Neuronal stem cell (in vitro differentiated cells): ENCODE results near the gene CTDSP2.
A peak's percentile ranks its signal among the peaks of the same experiment; 100 is the strongest.

Experiments used
- DNase-seq: peaks from one replicate; pipeline ENCODE4 v3.0.0-alpha.2; 2013; ENCODE audit warnings: low spot score
- H2AFZ ChIP-seq: one replicate; pipeline ENCODE4 v1.6.1; 2013; ENCODE audit warnings: mild to moderate bottlenecking, low read length, inconsistent platforms
- H2AK5ac ChIP-seq: 2 replicates; pipeline ENCODE4 v1.6.1; 2013; ENCODE audit warnings: low read depth, mild to moderate bottlenecking, inconsistent platforms, low read length, moderate library complexity, mixed read lengths
- H2BK120ac ChIP-seq: 2 replicates; pipeline ENCODE4 v1.6.1; 2013; ENCODE audit warnings: low read depth, mild to moderate bottlenecking, inconsistent platforms, low read length, moderate library complexity, mixed read lengths
- H2BK12ac ChIP-seq: one replicate; pipeline ENCODE4 v1.6.1; 2013; ENCODE audit warnings: low read length, inconsistent platforms
- H2BK15ac ChIP-seq: 2 replicates; pipeline ENCODE4 v1.6.1; 2013; ENCODE audit warnings: mild to moderate bottlenecking, low read length, inconsistent platforms, mixed read lengths
- H2BK5ac ChIP-seq: one replicate; pipeline ENCODE4 v1.6.1; 2013; ENCODE audit warnings: inconsistent platforms, mild to moderate bottlenecking, low read length, moderate library complexity
- H3K14ac ChIP-seq: one replicate; pipeline ENCODE4 v1.6.1; 2013; ENCODE audit warnings: low read length, inconsistent platforms
- H3K18ac ChIP-seq: 2 replicates; pipeline ENCODE4 v1.6.1; 2013; ENCODE audit warnings: low read length, inconsistent platforms
- H3K23ac ChIP-seq: 2 replicates; pipeline ENCODE4 v1.6.1; 2013; ENCODE audit warnings: low read depth, mild to moderate bottlenecking, mixed read lengths, low read length, inconsistent platforms; ENCODE audit not compliant: poor library complexity
- H3K27ac ChIP-seq: replicated peaks from 3 replicates; pipeline ENCODE4 v1.5.1; 2013; ENCODE audit warnings: low read length, inconsistent platforms
- H3K27me3 ChIP-seq, 3 experiments: 2 replicates each; pipeline ENCODE4 v1.6.1; 2013; ENCODE audit warnings: low read length in 3 of 3, mild to moderate bottlenecking in 2 of 3, inconsistent platforms in 1 of 3, low read depth in 1 of 3, mixed read lengths in 1 of 3, moderate library complexity in 1 of 3; ENCODE audit not compliant: control insufficient read depth in 3 of 3, insufficient read depth in 3 of 3
- H3K36me3 ChIP-seq, 2 donors: replicated peaks in 1 of 2; 2 replicates each; pipeline ENCODE4 v1.6.1; 2013; ENCODE audit warnings: low read length in 2 of 2; ENCODE audit not compliant: control insufficient read depth in 2 of 2, insufficient read depth in 2 of 2
- H3K4ac ChIP-seq: 2 replicates; pipeline ENCODE4 v1.6.1; 2013; ENCODE audit warnings: inconsistent platforms, mild to moderate bottlenecking, low read length, moderate library complexity
- H3K4me1 ChIP-seq, 2 donors: 1 replicate in 1 of 2; 2 replicates in 1 of 2; pipeline ENCODE4 v1.6.1; 2013; ENCODE audit warnings: low read length in 2 of 2, low read depth in 1 of 2; ENCODE audit not compliant: control insufficient read depth in 2 of 2, insufficient read depth in 1 of 2
- H3K4me2 ChIP-seq: one replicate; pipeline ENCODE4 v1.6.1; 2013; ENCODE audit warnings: mild to moderate bottlenecking, low read length, inconsistent platforms; ENCODE audit not compliant: insufficient read depth, poor library complexity, severe bottlenecking
- H3K4me3 ChIP-seq, 2 donors: 2 replicates each; pipeline ENCODE4 v1.5.1; 2013; ENCODE audit warnings: low read length in 2 of 2, mild to moderate bottlenecking in 2 of 2, inconsistent platforms in 1 of 2, moderate library complexity in 1 of 2
- H3K79me1 ChIP-seq: one replicate; pipeline ENCODE4 v1.6.1; 2013; ENCODE audit warnings: low read depth, mild to moderate bottlenecking, inconsistent platforms, low read length, moderate library complexity
- H3K9ac ChIP-seq: one replicate; pipeline ENCODE4 v1.6.1; 2013; ENCODE audit warnings: mild to moderate bottlenecking, low read depth, low read length, inconsistent platforms; ENCODE audit not compliant: poor library complexity
- H3K9me3 ChIP-seq, 2 donors: replicated peaks in 1 of 2; 2 replicates each; pipeline versions ENCODE3 to v1.6.1; 2013; ENCODE audit warnings: low read length in 2 of 2, mild to moderate bottlenecking in 2 of 2, inconsistent platforms in 1 of 2, low read depth in 1 of 2, mixed read lengths in 1 of 2, moderate library complexity in 1 of 2; ENCODE audit not compliant: control insufficient read depth in 2 of 2, insufficient read depth in 1 of 2
- H4K8ac ChIP-seq: one replicate; pipeline ENCODE4 v1.6.1; 2013; ENCODE audit warnings: low read depth, mild to moderate bottlenecking, inconsistent platforms, low read length, moderate library complexity
- H4K91ac ChIP-seq: one replicate; pipeline ENCODE4 v1.6.1; 2013; ENCODE audit warnings: low read length, low read depth, mild to moderate bottlenecking, inconsistent platforms; ENCODE audit not compliant: poor library complexity
- WGBS, 2 donors: extraction: QIAGEN DNeasy Blood & Tissue Kit; methylation state at CpG; one replicate each; pipeline ENCODE4 v1.1.7; 2013; ENCODE audit warnings: missing lambda C conversion rate in 2 of 2, mixed read lengths in 1 of 2; ENCODE audit not compliant: insufficient read length in 2 of 2, insufficient replicate concordance in 1 of 2; ENCODE audit errors: extremely low coverage in 2 of 2; 5-methylcytosine and 5-hydroxymethylcytosine counted together

The CTDSP2 gene

DNA sequence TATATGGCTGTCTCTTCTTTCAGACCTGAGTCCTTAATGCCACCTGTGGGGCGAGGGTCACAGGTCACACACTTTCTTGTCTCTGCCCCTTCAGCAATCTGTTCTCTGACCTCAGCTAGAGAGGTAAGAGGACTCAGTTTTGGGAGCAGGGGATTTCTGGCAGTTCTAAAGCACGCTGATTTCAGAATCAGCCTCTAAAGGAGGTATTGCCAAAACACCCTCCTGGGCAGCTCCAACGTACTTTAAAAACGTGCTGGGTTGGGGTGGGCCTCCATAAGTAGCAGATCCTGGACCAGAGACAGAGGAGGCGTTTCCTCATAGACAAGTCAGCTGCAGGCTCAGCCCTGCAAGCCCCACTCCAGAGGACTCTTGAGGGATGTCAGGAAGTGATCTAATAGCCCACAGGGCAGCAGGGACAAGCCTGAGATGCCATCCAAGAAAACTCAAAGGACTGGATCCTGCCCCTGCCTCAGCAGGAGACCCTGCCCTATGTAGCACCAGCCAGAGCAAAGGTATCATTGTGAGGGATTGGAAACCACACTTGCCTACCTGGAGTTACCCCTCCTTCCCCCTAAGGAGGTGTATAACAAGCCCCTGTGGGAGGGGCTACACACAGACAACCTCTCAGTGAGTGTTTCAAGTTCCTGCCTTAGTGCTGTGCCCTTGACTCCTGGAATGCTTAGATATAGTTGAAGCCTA, 8.5 kb downstream of the CTDSP2 start:
- Histone ChIP-seq H2AK5ac (no peak overlapping the region), H3K27ac (peak overlapping the region; percentile 56), H4K91ac (no peak overlapping the region)

GRCh38 chr12:57836442-57837375, 9.8 kb downstream of the CTDSP2 start:
- peaks cover 2% of the 10 kb centered on the region for H3K79me1 ChIP-seq
- no peaks in the 10 kb centered on the region for H3K27me3 ChIP-seq
- peak overlapping the region; percentile 15 for H3K18ac ChIP-seq
- no peak overlapping the region for H2BK15ac ChIP-seq
- H3K4me3 ChIP-seq: peak overlapping the region; percentile 6 to 40
- no peak overlapping the region for H2BK120ac ChIP-seq
- H3K4ac ChIP-seq: no peak overlapping the region
- H2AK5ac ChIP-seq: no peak overlapping the region
- no CpG with 5 or more reads among the region's 13 CpGs for WGBS, 2 donors
- DNase-seq: no peak
- H2BK12ac ChIP-seq: no peak overlapping the region
- no peak overlapping the region for H2BK5ac ChIP-seq
- peaks cover 48 to 77% of the 10 kb centered on the region in 2 donors for H3K4me1 ChIP-seq
- peaks cover 0 to 29% of the 10 kb centered on the region in 2 donors for H3K36me3 ChIP-seq
- no peaks in the 10 kb centered on the region for H3K9me3 ChIP-seq
- H4K8ac ChIP-seq: no peak overlapping the region
- H3K9ac ChIP-seq: no peak overlapping the region
- no peak overlapping the region for H3K14ac ChIP-seq
- H2AFZ ChIP-seq: no peak overlapping the region
- H4K91ac ChIP-seq: no peak overlapping the region
- peak overlapping the region; percentile 28 for H3K4me2 ChIP-seq
- no peak overlapping the region for H3K23ac ChIP-seq
- peak overlapping the region; percentile 64 for H3K27ac ChIP-seq

More for the DNA sequence above, 8.5 kb downstream of the CTDSP2 start:
- no peak overlapping the region for H2BK5ac ChIP-seq
- H2BK12ac ChIP-seq: no peak overlapping the region
- DNase-seq: no peak
- no peak overlapping the region for H3K4ac ChIP-seq
- H3K4me3 ChIP-seq: peak overlapping the region in 1 of 2 donors; percentile 4
- H3K9me3 ChIP-seq: no peaks in the 10 kb centered on the region
- H3K4me2 ChIP-seq: no peak overlapping the region
- no peak overlapping the region for H3K14ac ChIP-seq
- H3K4me1 ChIP-seq: peaks cover 52 to 78% of the 10 kb centered on the region in 2 donors
- WGBS, 2 donors: no CpG with 5 or more reads among the region's 5 CpGs
- H3K36me3 ChIP-seq: peaks cover 0 to 33% of the 10 kb centered on the region in 2 donors
- H3K9ac ChIP-seq: no peak overlapping the region
- no peak overlapping the region for H4K8ac ChIP-seq
- no peak overlapping the region for H3K23ac ChIP-seq
- no peak overlapping the region for H2BK120ac ChIP-seq
- no peak overlapping the region for H3K18ac ChIP-seq
- H2BK15ac ChIP-seq: no peak overlapping the region
- H3K79me1 ChIP-seq: peaks cover 2% of the 10 kb centered on the region
- H3K27me3 ChIP-seq: no peaks in the 10 kb centered on the region
- H2AFZ ChIP-seq: no peak overlapping the region

GRCh38 chr12:57835366-57836288, 10.9 kb downstream of the CTDSP2 start:
- Histone ChIP-seq H3K14ac (no peak overlapping the region), H3K23ac (no peak overlapping the region), H3K9ac (no peak overlapping the region), H3K18ac (peak overlapping the region; percentile 66), H3K4ac (no peak overlapping the region), H2BK120ac (no peak overlapping the region), H3K27ac (no peak overlapping the region), H3K4me1 (peaks cover 46 to 69% of the 10 kb centered on the region in 2 donors), H2AK5ac (no peak overlapping the region), H3K79me1 (peaks cover 2% of the 10 kb centered on the region), H2BK15ac (no peak overlapping the region), H4K91ac (no peak overlapping the region), H2BK5ac (no peak overlapping the region), H3K36me3 (peaks cover 0 to 27% of the 10 kb centered on the region in 2 donors), H3K27me3 (no peaks in the 10 kb centered on the region), H3K4me2 (no peak overlapping the region), H2BK12ac (peak overlapping the region; percentile 12), H3K4me3 (no peak overlapping the region), H2AFZ (no peak overlapping the region), H3K9me3 (no peaks in the 10 kb centered on the region), H4K8ac (no peak overlapping the region)
- no CpG with 5 or more reads among the region's 9 CpGs for WGBS, 2 donors
- DNase-seq: no peak
